Thyroid gland (tissue), 4 donors: ENCODE results near the gene CD180. TPM values are rescaled to one million over a fixed set of nuclear protein-coding genes. Genes with fewer than 3 reads are reported as not detected.

Experiments used
- DNase-seq, 2 donors: peaks; one replicate each; pipeline ENCODE4 v3.0.0-alpha.2; 2019
- H3K27ac ChIP-seq, 3 donors: fragments of 200-600 bp; sonication (generic); 1 replicate in 2 of 3; 2 replicates in 1 of 3; pipeline ENCODE4 v1.5.1; 2016 to 2019; ENCODE audit warnings: mild to moderate bottlenecking in 1 of 3, moderate library complexity in 1 of 3
- H3K27me3 ChIP-seq: fragments of 200-600 bp; sonication (generic); one replicate; pipeline ENCODE4 v1.5.1; 2019
- H3K36me3 ChIP-seq, 2 donors: fragments of 200-600 bp; sonication (generic); one replicate each; pipeline ENCODE4 v1.5.1; 2016 to 2019
- H3K4me1 ChIP-seq, 2 donors: fragments of 200-600 bp; sonication (generic); one replicate each; pipeline ENCODE4 v1.5.1; 2017 to 2019
- H3K4me3 ChIP-seq, 3 donors: fragments of 200-600 bp; sonication (generic); replicated peaks in 1 of 3; 1 replicate in 2 of 3; 2 replicates in 1 of 3; pipeline ENCODE4 v1.5.1; 2016; ENCODE audit warnings: mild to moderate bottlenecking in 1 of 3
- H3K9me3 ChIP-seq: fragments of 200-600 bp; sonication (generic); one replicate; pipeline ENCODE4 v1.5.1; 2017
- POLR2A ChIP-seq, 2 donors: fragments of 450-650 bp; IDR thresholded peaks; one replicate each; pipeline ENCODE4 v1.6.1; 2017; ENCODE audit warnings: antibody characterized with exemption in 2 of 2, mild to moderate bottlenecking in 2 of 2, moderate library complexity in 1 of 2
- WGBS, 2 donors: methylation state at CpG; one replicate each; pipeline ENCODE4 v1.1.5; 2017; 5-methylcytosine and 5-hydroxymethylcytosine counted together
- intact Hi-C: fragments of 100-400 bp; cut with DNase I; formaldehyde crosslinking; loops from one replicate; pipeline ENCODE4 v1.15.1; 2023
- total RNA-seq, 4 donors: library from RNA; depleted of rRNA; stranded (reverse); fragments of >200 nt; gene quantifications; one replicate each; pipeline ENCODE4 v1.2.3, GENCODE V29; 2016
- TF ChIP-seq, protein P1 (sequence below), 6 experiments: fragments of 200-600 bp in 3 of 6; fragments of 450-650 bp in 3 of 6; sonication (generic) in 3 of 6; IDR thresholded peaks; one replicate each; pipeline ENCODE4 v1.5.1; 2016 to 2019; ENCODE audit warnings: antibody characterized with exemption in 6 of 6, mild to moderate bottlenecking in 2 of 6, inconsistent platforms in 1 of 6, moderate library complexity in 1 of 6

CD180 gene
- total RNA-seq, 4 donors from 2014 or later = 0.20 to 1.1 (median 0.61) TPM

DNA sequence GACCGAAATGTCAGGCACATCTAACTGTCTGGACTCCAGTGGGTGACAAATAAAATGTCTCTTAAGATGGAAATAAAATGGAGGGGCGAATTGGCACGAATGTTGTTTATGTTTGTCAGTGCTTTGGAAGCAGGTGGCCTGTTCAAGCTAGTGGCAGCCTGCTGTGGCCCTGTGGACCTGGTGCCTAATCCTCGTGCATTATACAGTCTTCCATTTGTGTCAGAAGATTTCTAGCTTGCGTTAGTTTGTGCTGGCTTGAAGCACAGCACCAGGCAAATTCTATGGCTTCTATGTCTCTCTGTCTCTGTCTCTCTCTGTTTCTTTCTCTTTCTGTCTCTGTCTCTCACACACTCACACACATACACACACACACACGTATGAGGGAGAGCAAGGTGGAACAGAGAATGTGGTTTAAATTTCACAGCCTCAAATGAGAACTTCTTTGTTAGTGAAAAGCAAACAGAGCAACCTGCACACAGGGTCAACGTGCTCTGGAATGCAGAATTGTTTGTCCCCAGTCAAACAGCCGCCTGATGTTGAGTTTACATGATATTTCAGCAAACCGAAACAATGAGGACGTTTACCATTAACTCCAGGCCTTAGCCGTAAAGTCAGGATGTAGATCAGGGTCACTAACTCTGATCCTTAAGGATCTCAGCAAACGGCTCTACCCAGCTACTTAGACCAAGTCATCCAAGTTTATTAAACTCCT lies 39.0 kb upstream of the CD180 start:
- WGBS, 2 donors = 90 to 92% methylated on average over 12 of the region's 12 CpGs
- no peak for DNase-seq
- H3K27ac ChIP-seq = peak overlapping the region in 1 of 3 donors; percentile 80
- H3K9me3 ChIP-seq = no peaks in the 10 kb centered on the region
- H3K27me3 ChIP-seq = no peaks in the 10 kb centered on the region
- no peak overlapping the region for H3K4me3 ChIP-seq
- no peaks in the 10 kb centered on the region for H3K36me3 ChIP-seq
- intact Hi-C loops = no loop called here
- peaks cover 7 to 20% of the 10 kb centered on the region in 2 donors for H3K4me1 ChIP-seq
- no peak for TF ChIP-seq POLR2A (IDR thresholded peaks at IDR 0.05)
- TF ChIP-seq, protein P1, sequence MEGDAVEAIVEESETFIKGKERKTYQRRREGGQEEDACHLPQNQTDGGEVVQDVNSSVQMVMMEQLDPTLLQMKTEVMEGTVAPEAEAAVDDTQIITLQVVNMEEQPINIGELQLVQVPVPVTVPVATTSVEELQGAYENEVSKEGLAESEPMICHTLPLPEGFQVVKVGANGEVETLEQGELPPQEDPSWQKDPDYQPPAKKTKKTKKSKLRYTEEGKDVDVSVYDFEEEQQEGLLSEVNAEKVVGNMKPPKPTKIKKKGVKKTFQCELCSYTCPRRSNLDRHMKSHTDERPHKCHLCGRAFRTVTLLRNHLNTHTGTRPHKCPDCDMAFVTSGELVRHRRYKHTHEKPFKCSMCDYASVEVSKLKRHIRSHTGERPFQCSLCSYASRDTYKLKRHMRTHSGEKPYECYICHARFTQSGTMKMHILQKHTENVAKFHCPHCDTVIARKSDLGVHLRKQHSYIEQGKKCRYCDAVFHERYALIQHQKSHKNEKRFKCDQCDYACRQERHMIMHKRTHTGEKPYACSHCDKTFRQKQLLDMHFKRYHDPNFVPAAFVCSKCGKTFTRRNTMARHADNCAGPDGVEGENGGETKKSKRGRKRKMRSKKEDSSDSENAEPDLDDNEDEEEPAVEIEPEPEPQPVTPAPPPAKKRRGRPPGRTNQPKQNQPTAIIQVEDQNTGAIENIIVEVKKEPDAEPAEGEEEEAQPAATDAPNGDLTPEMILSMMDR (IDR thresholded peaks at IDR 0.05) = no peak

DNA sequence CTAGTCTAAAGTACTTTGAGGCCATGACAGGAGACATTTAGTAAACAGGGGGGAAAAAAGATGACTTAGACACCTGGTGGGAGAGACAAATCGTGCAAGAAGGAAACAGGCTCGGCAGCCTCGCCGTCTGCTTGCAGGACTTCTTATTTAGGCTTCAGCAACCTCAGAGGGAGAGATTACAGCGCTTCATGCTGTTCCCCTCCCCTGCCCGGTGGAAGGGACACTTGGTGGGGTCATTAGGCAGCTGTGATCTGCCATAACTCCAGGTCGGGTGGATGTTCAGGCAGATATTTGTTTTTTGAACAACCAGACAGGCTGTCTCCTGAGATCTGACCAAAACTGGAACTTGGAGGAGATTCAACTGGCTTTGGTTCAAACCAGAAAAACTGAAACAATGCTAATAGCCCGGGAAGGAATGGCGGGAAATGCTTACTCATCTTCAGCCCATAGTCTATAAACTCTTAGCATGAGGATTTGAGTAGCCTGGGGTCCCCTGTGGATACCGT lies 38.1 kb upstream of the CD180 start:
- TF ChIP-seq POLR2A (IDR thresholded peaks at IDR 0.05) = no peak
- TF ChIP-seq, protein P1 (IDR thresholded peaks at IDR 0.05) = peak in 1 of 6 experiments; percentile 24
- H3K4me1 ChIP-seq = peaks cover 7 to 20% of the 10 kb centered on the region in 2 donors
- intact Hi-C loops = no loop called here
- 11 to 20% methylated on average over 9 of the region's 10 CpGs for WGBS, 2 donors
- DNase-seq = peak; percentile 54 to 66
- H3K27ac ChIP-seq = peak overlapping the region; percentile 29 to 80 (median 73)
- H3K9me3 ChIP-seq = no peaks in the 10 kb centered on the region
- H3K36me3 ChIP-seq = no peaks in the 10 kb centered on the region
- H3K4me3 ChIP-seq = no peak overlapping the region
- no peaks in the 10 kb centered on the region for H3K27me3 ChIP-seq

DNA sequence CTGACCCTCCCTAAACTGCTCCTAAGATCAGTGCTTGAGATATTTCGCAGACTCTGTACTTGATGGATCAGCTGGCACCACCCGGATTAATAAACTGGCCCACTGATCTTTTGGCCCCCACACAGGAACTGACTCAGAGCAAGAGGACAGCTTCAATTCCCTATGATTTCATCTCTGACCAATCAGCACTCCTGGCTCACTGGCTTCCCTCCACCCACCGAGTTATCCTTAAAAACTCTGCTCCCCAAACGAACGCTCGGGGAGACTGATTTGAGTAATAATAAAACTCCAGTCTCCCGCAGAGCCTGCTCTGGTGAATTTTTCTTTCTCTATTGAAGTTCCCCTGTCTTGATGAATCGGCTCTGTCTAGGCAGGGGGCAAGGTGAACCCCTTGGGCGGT lies 36.5 kb upstream of the CD180 start:
- Histone ChIP-seq H3K27ac (no peak overlapping the region), H3K4me3 (no peak overlapping the region), H3K36me3 (no peaks in the 10 kb centered on the region), H3K4me1 (peaks cover 7 to 20% of the 10 kb centered on the region in 2 donors), H3K9me3 (no peaks in the 10 kb centered on the region), H3K27me3 (no peaks in the 10 kb centered on the region)
- TF ChIP-seq, protein P1 (IDR thresholded peaks at IDR 0.05) = no peak
- TF ChIP-seq POLR2A (IDR thresholded peaks at IDR 0.05) = no peak
- WGBS, 2 donors = 83 to 84% methylated on average over 9 of the region's 9 CpGs
- DNase-seq = no peak
- intact Hi-C loops = no loop called here

DNA sequence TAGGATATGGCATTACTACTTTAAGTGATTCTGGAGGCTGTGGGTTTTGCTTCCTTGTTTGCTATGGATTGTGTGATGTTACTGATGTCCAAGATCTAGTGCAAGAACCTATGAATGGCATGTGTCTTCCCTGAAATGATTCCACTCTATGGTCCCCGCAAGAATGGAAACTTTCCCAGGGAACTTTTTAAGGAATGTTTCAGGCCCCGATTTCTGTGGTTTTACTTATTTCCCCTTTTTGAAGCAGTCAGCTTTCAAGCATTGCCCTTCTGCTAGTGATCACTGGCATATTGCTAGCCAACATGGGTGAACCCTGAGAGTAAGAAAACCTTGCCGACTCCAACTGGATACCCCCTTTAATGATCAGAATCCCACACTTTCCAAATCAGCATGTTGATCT lies 26.6 kb upstream of the CD180 start:
- Histone ChIP-seq H3K27me3 (no peaks in the 10 kb centered on the region), H3K36me3 (no peaks in the 10 kb centered on the region), H3K9me3 (no peaks in the 10 kb centered on the region), H3K4me3 (no peak overlapping the region), H3K27ac (no peak overlapping the region), H3K4me1 (no peaks in the 10 kb centered on the region)
- TF ChIP-seq, protein P1 (IDR thresholded peaks at IDR 0.05) = no peak
- TF ChIP-seq POLR2A (IDR thresholded peaks at IDR 0.05) = no peak
- intact Hi-C loops = no loop called here
- 86 to 87% methylated on average over 3 of the region's 3 CpGs for WGBS, 2 donors
- DNase-seq = no peak

DNA sequence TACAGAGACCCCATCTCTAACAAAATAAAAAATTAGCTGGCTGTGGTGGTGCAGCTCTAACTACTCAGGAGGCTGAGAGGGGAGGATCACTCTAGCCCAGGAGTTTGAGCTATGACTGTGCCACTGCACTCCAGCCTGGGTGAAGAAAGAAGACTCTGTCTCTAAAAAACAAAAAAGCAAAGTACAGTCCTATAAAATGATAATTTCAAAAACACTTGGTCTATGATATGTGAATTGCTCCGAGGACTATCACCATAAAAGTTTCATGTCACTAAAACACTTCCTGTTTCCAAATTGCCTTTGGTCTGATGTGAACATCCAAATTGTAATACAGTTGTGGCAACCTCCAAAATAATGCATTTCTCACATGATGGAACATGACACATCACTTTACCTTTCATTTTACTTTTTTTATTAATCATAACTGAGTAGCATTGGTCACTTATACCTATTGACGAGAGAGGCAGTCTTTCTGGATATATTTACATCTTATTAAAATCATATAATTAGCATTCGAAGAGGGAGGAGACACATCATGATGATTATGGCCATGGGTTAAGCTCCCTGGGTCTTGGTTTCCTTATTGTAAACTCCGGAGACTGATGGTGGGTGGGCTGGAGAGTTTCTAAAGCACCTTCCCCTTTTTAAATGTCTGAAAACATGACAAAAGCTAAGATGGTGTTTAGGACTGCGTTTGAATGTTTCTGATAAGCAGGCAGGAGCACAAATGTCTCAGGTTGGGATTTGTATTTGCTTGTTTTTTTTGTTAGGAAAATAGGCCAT lies 25.8 kb upstream of the CD180 start:
- 88 to 93% methylated on average over 5 of the region's 5 CpGs for WGBS, 2 donors
- H3K27ac ChIP-seq = no peak overlapping the region
- TF ChIP-seq, protein P1 (IDR thresholded peaks at IDR 0.05) = no peak
- TF ChIP-seq POLR2A (IDR thresholded peaks at IDR 0.05) = no peak
- no peaks in the 10 kb centered on the region for H3K27me3 ChIP-seq
- H3K4me3 ChIP-seq = no peak overlapping the region
- no peaks in the 10 kb centered on the region for H3K9me3 ChIP-seq
- intact Hi-C loops = no loop called here
- DNase-seq = no peak
- no peaks in the 10 kb centered on the region for H3K4me1 ChIP-seq
- no peaks in the 10 kb centered on the region for H3K36me3 ChIP-seq
